Anterior cingulate cortex (tissue), 58 donors: Measurements from ENCODE around the gene CLTCL1.

Source experiments
- DNase-seq, 58 donors: peaks; one replicate each; lab custom pipeline; 2025; lab: John Stamatoyannopoulos, UW

Gene CLTCL1

DNA sequence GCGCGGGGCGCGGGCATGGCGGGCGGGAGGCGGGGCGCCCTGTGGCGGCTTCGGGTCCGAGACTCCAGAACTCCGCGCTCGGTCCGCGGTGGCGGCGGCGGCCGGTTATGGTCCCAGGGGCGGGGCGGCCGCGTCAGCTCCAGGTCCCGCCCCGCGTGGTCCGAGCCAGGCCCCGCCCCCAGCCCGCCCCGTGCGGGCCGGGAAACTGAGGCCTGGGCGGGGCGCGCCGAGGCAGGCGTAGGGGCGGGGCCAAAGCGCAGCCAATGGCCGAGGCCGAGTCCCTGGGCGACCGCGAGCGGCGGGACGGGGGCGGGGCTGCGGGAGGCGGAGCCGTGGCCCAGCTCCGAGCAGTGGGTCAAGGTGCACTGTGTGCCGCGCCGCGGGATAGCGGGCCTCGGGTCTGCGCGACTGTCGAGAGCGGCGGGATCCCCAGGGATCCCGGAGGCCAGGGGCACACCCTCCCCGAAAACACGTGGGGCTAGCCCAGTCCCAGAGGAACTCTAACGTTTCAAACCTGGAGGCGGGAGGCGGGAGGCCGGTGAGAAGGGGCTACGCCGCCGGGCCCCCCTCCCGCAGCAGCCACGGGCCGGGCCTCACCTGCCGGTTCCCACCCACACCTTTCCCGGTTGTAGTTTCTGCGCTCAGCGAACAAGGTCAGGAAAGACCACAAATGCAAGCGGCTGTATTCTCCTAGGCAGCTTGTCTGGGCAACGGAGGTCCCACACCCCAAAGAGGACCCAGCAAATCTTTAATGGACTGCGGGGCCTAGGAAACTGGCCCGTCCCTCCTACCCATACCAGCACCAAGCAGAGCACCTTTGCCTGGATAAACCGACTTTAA lies 112.6 kb downstream of the CLTCL1 start, which contains the start of gene SLC25A1:
TSS of gene SLC25A1 (minus strand) at position 80 of the 840 bp plus-strand sequence. CDS start at position 17, 63 bp downstream.
- peak in 57 of 58 donors; percentile 18 to 94 (median 86) for DNase-seq

DNA sequence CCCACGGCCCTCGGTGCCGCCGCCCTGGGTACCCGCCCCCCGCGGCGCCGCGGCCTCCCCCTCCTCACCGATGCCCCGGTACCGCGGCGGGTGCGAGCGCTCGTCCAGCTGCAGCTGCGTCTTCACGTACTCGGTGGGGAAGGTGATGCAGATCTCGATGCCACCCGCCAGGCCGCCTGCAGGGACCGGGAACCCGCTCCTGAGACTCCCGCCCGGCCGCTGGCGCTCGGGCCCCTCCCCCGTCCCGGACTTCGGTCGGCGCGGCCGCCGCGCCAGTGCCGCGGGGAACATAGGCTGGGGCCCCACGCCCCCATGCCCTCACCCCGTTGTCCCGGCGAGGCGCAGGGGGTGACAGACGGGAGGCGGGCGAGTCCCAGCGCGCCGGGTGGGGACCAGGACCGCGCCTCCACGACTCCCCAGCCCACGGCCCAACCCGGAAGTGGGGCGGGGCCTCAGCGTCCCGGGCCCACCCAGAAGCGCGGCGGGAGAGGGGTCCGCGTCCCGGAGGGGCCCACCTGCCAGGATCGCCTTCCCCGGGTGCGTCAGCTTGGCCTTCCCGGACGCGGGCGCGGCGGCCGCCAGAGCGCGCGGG lies 113.4 kb downstream of the CLTCL1 start:
- peak in 17 of 58 donors; percentile 22 to 81 (median 64) for DNase-seq

DNA sequence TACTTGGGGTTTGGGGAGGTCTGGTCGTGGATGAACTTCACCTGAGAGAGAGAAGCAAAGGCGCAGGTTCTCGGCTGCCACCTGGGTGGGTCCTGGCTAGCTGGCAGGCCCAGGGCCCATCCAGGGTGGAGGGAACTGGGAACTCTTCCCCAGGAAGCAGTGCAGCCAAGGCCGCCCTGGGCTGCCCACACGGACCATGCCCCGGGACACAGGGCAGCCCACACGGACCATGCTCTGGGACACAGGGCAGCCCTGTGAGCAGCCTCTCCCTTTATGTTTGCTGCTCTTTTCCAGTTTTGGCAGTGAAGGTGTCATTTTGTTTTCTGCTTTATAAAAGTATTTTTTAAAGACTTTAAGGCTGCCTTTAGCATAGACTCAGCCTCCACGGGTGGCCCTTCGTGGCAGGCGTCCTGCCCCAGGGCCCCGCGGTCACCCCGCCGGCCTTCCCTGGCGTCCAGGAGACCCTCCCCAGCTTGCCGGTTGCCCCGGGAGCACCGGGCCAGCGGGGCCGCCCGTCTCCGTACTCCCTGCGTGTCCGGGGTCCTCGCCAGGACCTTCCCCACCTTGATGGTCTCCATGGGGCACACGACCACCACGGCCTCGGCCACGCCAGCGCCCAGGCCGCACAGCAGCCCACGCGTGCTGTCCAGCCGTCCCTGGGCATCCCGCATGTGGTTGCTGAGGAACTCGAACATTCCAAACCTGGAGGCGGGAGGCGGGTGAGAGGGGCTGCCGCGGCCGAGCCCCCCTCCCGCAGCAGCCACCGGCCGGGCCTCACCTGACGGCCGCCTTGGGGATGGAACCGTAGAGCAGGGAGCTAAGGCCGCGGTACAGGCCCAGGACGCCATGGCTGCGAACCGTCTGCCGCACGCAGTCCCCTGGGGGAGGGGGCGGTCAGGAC lies 114.1 kb downstream of the CLTCL1 start:
- no peak for DNase-seq

DNA sequence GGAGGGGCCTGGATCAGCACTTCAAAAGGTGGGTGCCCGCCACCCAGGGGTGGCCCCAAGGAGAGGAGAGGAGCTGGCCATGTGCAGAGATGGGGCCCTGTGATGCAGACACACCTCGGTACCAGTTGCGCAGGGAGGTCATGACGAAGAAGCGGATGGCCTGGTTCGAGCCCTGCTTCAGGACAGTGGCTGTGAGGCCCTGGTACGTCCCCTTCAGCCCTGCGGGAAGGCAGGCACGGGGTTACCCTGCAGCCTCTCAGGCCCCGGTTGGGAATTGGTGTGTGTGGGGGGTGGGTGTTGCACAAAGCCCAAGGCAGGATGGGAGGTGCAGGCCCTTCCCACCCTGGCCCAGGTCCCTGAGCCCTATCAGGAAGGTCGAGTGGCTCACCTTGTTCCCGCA lies 114.8 kb downstream of the CLTCL1 start:
- DNase-seq, result no peak

DNA sequence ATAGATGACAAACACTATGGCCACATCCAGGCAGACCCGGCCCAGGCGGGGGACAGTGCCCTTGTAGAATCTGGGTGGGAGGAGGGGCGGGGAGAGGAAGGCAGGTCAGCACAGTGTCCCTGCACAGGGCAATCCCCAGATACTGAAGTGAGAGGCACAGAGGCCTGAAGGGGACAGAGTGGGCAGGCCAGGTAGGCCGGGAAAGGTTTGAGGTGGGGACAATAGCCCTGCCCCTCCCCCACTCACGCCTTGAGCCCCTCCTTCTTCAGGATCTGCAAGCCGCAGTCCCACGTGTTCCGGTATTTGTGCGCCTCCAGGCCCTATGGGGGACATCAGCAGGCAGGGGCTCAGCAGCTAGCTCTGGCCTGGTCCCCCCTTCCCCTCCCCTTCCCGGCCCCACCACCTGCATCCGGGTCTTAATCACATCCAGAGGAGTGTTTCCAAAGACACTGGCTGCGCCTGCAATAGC lies 115.3 kb downstream of the CLTCL1 start:
- no peak for DNase-seq

DNA sequence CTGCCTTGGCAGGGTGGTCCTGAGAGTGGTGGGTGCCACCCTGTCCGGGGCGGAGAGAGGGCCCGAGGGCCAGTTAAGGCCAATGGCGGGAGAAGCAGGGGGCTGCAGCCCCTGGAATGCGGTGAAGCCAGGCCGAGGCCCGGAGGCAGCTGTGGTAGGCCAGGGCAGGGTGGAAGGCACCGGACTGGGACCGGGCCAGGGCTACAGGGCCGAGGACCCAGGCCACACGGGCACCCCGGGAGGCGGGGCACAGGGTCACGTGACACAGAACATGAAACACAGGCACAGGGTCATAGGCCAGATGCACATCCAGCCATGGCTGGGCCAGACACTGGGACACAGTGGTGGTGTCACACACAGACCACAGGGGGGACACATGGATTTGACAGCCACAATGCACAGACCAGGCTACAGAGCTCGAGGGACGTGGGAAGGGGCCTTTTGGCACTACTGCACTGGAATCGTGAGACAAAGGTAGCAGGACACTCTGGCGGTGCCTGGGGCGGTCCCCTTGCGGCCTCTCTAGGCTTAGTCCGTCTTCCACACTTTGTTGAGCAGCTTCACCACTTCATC lies 115.8 kb downstream of the CLTCL1 start:
- DNase-seq, result no peak

DNA sequence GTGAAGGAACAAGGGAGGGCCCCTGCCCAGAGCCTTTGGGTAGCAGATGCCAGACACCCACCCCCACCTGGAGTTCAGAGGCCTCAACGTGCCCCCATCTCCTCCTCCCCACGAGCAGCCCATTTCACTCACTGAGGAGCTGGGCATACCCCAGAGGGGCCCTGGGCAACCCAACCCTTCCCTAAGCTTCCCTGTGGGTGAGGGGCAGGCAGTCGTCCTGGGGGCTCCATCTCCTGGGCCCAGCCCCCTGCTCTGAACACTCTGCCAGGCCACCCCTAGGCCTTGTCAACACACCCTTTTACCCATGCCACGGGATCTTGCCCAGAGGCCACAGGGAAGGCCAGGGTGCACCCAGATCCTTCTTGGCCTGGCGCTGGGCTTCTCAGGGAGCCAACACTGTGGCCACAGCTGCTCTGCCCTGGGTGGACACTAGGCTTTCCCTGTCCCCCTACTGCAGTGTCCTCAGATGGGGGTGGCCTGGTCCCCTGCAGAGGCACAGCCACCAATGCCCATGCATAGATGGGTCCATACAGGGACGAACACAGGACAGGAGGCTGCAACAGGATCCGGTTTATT lies 116.4 kb downstream of the CLTCL1 start:
- no peak for DNase-seq

DNA sequence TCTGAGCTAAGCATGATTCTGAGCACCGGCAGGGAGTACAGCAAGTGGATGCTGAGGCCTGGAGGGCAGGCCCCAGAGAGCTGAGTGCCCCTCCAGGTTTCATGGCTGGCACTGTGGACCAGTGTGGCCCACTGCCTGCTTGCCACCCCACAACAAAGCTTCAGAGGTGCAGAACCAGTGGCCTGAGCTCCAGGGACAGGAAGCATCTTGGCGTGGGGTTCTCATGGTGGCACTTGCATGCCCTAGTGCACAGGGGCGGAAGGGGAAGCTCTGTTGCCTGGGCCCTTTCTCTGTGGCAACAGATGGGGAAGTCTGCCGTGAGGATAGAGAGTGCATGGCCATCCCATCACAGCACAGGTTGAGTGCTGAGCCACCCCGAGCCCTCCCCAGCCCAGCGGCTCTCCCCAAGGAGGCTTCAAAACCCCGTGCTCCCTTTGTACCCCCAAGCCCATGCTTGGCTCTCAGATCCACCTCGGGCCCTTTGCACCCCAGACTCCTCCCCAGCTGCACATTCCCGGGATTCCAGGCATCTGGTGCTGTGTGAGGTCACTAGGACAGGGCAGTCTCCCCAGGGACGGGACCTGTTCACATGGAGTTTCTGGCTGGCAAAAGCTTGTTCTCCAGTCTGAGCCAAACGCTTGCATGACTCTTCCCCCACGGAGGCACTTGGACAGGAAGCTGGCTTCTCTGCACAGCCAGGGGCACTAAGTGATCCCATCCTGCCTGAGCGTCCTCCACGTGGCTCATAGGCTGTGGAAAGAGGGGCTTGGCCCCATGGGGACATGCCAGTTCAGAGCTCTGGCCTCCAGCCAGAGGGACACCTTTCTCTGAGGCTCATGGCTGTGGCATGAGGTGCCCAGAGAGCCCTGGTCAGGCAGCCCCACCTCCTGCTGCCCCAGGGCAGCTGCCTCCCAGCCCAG lies 117.2 kb downstream of the CLTCL1 start:
- no peak for DNase-seq

DNA sequence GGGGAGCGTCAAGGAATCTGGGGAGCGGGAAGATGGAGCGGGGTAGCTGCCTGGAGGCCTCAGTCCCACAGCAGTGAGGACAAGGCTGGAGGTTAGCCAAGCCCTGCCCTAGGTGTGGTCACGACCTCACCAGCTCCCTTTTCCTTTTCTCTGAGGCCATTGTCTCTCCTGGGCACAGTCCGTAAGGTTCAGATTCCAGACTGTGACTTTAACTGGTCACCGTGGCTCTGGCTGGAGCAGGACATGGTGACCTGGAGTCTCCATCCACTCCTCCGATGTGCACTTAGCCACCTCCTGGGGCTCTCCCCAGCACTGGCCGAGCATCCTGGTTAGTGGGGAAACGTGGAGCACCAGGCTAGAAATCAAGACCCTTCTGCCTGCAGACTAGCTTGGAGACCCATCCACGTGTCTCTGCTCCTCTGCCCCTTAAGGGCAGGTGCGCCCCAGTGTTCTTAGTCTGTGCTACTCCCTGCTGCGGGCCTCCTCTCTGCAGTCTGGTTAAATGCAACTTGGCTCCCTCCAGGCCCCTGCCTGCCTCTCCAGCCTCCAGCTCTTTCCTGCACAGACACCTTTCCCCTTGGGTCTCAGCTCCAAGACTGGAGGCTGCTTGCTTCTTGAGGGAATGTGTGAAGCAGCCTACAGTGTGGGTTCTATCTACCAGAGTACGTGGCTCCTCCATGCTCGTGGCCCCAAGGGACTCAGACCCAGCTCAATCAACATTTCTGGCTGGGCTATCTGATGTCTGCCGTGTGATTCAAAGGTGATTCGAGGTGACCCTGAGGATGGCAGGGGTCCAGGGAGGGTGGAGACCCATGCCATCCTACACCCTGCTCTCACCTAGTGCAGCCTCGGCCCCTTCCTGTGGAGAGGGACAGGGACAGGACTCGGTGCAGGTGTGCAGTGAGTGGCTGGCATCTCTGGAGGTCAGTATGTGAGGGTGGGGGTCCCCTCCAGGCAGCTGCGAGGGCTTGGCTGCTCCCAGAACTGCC lies 118.2 kb downstream of the CLTCL1 start:
- no peak for DNase-seq

DNA sequence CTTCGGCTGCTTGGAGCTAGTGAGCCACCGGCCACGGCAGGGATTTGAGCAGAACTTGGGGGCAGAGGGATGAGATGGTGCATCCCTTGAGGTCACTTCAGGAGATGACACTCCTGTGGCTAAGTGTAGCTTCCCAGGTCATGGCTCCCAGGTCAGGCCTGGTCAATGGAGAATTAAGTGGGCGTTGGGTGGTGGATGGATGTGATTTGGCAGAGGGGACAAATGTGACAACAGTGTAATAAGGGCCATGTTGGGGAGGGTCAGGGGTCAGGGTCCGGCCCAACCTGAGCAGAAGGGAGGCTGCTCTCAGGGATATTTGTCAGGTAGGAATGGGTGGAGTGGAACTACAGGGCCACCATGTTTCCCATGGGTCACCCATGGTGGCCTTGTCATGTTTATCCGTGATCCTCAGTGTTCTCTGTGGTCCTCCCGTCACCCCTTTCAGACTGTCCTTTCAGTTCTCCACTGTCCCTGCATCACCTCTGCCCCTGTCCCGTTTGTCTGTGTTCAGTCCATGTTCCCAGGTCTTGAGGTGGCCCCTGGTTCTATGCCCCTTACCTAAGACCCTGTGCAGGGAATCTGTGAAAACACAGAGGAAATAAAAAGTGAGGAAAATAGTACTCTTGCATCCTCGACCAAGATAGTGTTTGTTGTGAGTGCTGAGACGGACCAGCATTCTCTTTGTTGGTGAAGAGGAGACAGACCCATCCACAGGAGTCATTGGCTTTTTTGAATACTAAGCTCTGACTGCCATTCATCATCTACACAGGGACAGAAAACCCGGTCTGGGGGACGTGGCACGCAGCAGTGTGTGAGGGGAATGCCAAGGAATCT lies 119.1 kb downstream of the CLTCL1 start:
- no peak for DNase-seq

DNA sequence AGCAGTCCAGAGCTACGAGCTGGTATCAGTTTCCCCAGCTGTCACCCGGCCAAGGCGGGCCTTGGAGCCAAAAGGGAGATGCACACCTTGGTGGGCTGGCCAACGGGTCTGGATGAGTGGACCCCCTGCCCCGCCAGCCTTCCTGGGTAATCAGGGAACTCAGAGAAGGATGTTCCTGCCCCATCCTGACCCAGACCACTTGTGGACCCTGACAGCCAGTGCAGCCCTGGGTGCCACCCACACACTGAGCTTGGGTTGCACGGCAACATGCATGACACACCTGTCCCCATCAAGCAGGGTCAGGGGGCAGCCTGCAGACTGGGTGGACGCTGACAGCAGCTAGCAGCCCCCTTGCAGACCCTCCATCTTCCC lies 121.6 kb downstream of the CLTCL1 start:
- DNase-seq, result no peak

DNA sequence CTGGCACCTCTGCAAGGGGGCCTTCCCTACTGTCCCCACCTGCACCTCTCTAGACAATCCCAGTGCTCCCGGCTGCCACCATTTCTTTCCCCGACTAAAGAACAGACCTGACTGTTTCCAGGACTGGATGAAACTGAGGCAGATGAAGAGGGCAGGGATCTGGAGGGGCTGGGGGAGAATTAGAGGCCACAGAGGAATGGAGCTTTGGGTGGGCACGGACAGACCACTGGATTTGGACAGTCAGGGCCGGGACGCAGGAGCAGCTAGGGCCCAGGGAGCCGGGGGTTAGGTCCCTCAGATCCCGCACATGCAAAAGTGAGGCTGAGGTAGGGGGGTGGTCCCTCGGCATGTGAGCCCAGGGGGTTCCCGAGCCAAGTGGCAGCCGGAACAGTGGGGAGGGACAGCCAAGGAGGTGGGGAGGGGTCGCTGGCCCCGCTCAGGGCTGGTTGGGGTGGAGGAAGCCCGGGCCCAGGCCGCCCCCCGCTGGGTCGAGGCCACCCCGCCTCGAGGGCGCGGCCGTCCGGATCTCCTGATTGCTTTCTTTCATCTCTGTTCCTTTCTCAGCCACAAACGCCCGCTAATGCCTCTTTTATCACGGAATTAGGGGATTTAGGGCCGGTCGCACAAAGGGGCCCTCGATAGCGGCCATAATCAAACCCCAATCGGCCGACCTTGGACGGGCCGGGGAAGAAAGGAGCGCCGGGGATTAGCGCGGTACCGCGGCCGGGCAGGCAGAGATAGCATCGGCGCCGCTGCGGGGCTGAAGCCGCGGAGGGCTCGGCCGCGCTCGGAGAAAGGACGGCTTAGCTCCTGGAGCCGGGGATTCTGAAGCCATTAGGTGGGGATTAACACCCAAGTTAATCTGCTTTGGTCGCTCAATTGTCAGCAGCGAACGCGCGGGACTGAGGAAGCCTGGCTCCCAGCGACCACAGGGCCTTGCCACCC lies 122.2 kb downstream of the CLTCL1 start:
- no peak for DNase-seq

DNA sequence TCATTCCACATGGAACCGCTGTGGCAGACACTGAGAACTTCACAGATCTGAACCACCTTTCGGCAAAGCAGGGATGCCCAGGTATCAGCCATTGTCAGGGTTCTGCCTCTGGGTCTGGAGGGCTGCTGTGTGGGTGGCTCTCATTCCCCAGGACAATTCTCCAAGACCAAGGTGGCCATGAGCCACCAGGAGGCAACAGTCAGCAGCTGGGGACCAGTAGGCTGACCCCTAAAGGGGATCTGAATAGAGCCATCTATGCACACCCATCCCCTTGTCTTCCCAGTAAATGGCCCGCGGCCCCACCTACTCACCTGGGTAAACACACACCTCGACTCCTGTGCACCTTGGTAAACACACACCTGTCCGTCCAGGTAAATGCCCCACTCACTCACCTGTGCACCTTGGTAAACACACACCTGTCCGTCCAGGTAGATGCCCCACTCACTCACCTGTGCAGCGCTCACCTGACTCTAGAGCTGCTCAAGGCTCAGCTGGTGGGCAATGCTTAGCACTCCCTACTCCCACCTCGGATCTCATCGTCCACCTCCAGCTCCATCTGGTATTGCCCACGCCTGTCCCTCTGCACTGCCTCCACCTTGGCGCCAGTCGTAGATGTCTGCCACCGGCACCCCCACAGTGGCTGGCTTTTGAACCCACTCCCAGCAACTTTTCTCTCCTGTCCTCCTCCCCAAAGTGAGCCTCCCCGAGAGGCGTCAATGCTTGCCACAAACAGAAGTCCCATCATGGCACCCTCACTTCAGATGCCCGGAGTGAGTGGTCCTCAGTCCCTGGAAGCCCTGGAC lies 123.2 kb downstream of the CLTCL1 start:
- no peak for DNase-seq

DNA sequence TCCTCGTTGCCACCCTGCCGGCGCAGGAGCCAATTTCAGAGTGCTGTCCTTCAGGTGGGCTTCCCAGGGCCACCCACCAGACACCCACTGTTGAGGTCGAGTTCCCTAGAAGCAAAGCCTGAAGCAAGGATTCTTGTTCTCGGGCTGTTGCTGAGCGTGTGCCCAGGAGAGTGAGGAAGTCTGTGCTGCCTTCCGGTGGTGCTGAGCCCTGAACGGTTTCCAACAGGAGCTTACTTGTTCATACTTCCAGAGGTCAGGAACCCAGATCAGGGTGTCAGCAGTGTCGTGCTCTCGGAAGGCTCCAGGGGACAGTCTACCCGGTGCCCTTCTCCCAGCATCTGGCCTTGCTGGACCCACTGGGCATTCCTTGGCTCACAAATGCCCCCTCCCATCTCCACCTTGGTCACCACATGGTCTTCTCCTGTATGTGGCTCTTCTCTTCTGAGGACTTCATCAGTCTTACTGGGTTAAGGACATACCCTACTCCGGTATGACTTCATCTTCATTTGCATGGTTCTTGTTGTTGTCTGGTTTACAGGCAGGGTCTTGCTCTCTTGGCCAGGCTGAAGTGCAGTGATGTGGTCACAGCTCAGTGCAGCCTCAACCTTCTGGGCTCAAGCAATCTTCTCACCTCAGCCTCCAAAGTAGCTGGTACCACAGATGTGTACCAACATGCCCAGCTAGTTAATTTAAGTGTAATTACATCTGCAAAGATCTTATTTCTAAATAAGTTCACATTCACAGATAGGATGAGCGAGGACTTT lies 124.2 kb downstream of the CLTCL1 start:
- no peak for DNase-seq
